K562 (cell line): ENCODE data around the gene SLC7A10.

Source experiments
- ELF4 ChIP-seq: fragments of 450-650 bp; formaldehyde crosslinking; IDR thresholded peaks from 2 replicates; pipeline ENCODE4 v1.4.0; 2022; ENCODE audit warnings: missing genetic modification characterization
- KLF6 ChIP-seq: fragments of 250-450 bp; sonication (Bioruptor Pico); IDR thresholded peaks from 2 replicates; pipeline ENCODE4 v1.4.0; 2020; ENCODE audit warnings: mild to moderate bottlenecking, moderate library complexity, borderline replicate concordance
- MAX ChIP-seq: sonication (generic); formaldehyde crosslinking; IDR thresholded peaks from 2 replicates; pipeline ENCODE4 v1.9.0; 2022; ENCODE audit warnings: mild to moderate bottlenecking, missing genetic modification reagents
- NFYB ChIP-seq: IDR thresholded peaks from 2 replicates; pipeline ENCODE4 v1.6.1; 2011; ENCODE audit warnings: mild to moderate bottlenecking, moderate library complexity; ENCODE audit not compliant: insufficient read length; ENCODE audit errors: extremely low read depth
- PHF8 ChIP-seq: fragments of 200-600 bp; sonication (generic); IDR thresholded peaks from 2 replicates; pipeline ENCODE4 v1.6.1; 2012; ENCODE audit warnings: mixed run types, mild to moderate bottlenecking, inconsistent platforms, low read length, moderate library complexity, borderline replicate concordance
- POLR2A ChIP-seq: fragments of 450-650 bp; conservative IDR thresholded peaks from 2 replicates; pipeline ENCODE4 v1.6.1; 2016
- POLR2AphosphoS5 ChIP-seq: IDR thresholded peaks from 2 replicates; pipeline ENCODE4 v1.6.1; 2011; ENCODE audit warnings: mild to moderate bottlenecking, low read depth, low read length, moderate library complexity; ENCODE audit not compliant: control insufficient read depth, insufficient read depth
- ZNF280B ChIP-seq: fragments of 250-450 bp; sonication (Bioruptor Pico); IDR thresholded peaks from 2 replicates; pipeline ENCODE4 v1.5.1; 2021; ENCODE audit warnings: mild to moderate bottlenecking

GRCh38 chr19:33251526-33252090 is 26.0 kb upstream of the SLC7A10 start:
- TF ChIP-seq ZNF280B (CRISPR knock-in tag) (no peak), POLR2AphosphoS5 (no peak), ELF4 (CRISPR knock-in tag) (no peak), PHF8 (no peak), MAX (CRISPR knock-in tag) (no peak), KLF6 (CRISPR knock-in tag) (no peak), NFYB (no peak), POLR2A (no peak)
